Skeletal muscle satellite cell (primary cell): Measurements from ENCODE around the gene STAT3.
"Not testable (repeated sequence)": the region's sequence is repeated elsewhere in the genome, so short reads cannot be mapped to it uniquely, and the experiment has no call there.

ENCODE experiments used
- H3K27me3 ChIP-seq: 2 replicates; pipeline ENCODE4 v1.7.0; 2013; ENCODE audit warnings: low read length; ENCODE audit not compliant: control insufficient read depth, insufficient read depth
- H3K36me3 ChIP-seq: 2 replicates; pipeline ENCODE4 v1.7.0; 2013; ENCODE audit warnings: mild to moderate bottlenecking, control low read depth, low read length; ENCODE audit not compliant: insufficient read depth
- H3K4me1 ChIP-seq: 2 replicates; pipeline ENCODE4 v1.7.0; 2013; ENCODE audit warnings: low read length; ENCODE audit not compliant: control insufficient read depth, insufficient read depth
- H3K4me2 ChIP-seq: 2 replicates; pipeline ENCODE4 v1.7.0; 2013; ENCODE audit warnings: mild to moderate bottlenecking, low read length
- H3K4me3 ChIP-seq: 2 replicates; pipeline ENCODE4 v1.7.0; 2013; ENCODE audit warnings: low read length
- H3K9ac ChIP-seq: 2 replicates; pipeline ENCODE4 v1.7.0; 2013; ENCODE audit warnings: mild to moderate bottlenecking, low read depth, low read length, moderate library complexity
- H3K9me3 ChIP-seq: replicated peaks from 2 replicates; pipeline ENCODE4 v1.7.0; 2013; ENCODE audit warnings: mild to moderate bottlenecking, control low read depth, low read length

STAT3 gene

GRCh38 chr17:42309142-42309541 lies 79.1 kb downstream of the STAT3 start:
- H3K36me3 ChIP-seq = peaks cover 13% of the 10 kb centered on the region
- no peaks in the 10 kb centered on the region for H3K27me3 ChIP-seq
- no peaks in the 10 kb centered on the region for H3K9me3 ChIP-seq
- no peak overlapping the region for H3K4me2 ChIP-seq
- no peak overlapping the region for H3K9ac ChIP-seq
- peaks cover 15% of the 10 kb centered on the region for H3K4me1 ChIP-seq
- no peak overlapping the region for H3K4me3 ChIP-seq

- peaks cover 15% of the 10 kb centered on the region for H3K4me1 ChIP-seq
- H3K9ac ChIP-seq = no peak overlapping the region
- H3K27me3 ChIP-seq = no peaks in the 10 kb centered on the region
- no peak overlapping the region for H3K4me2 ChIP-seq
- no peaks in the 10 kb centered on the region for H3K9me3 ChIP-seq
- H3K4me3 ChIP-seq = no peak overlapping the region
- peaks cover 6% of the 10 kb centered on the region for H3K36me3 ChIP-seq
These were observed 79.8 kb downstream of the STAT3 start for GRCh38 chr17:42308446-42308845.

- H3K9me3 ChIP-seq = no peaks in the 10 kb centered on the region
- H3K36me3 ChIP-seq = peaks cover 4% of the 10 kb centered on the region
- H3K4me2 ChIP-seq = no peak overlapping the region
- no peak overlapping the region for H3K4me3 ChIP-seq
- no peak overlapping the region for H3K9ac ChIP-seq
- peaks cover 15% of the 10 kb centered on the region for H3K4me1 ChIP-seq
- no peaks in the 10 kb centered on the region for H3K27me3 ChIP-seq
These were observed 80.8 kb downstream of the STAT3 start for GRCh38 chr17:42307362-42307927.

GRCh38 chr17:42306385-42306667 lies 81.9 kb downstream of the STAT3 start:
- H3K4me3 ChIP-seq = no peak overlapping the region
- no peaks in the 10 kb centered on the region for H3K9me3 ChIP-seq
- peaks cover 4% of the 10 kb centered on the region for H3K36me3 ChIP-seq
- no peaks in the 10 kb centered on the region for H3K27me3 ChIP-seq
- no peak overlapping the region for H3K4me2 ChIP-seq
- peaks cover 4% of the 10 kb centered on the region for H3K4me1 ChIP-seq
- no peak overlapping the region for H3K9ac ChIP-seq

GRCh38 chr17:42305543-42306384 lies 82.5 kb downstream of the STAT3 start:
- no peak overlapping the region for H3K9ac ChIP-seq
- no peaks in the 10 kb centered on the region for H3K27me3 ChIP-seq
- H3K4me1 ChIP-seq = no peaks in the 10 kb centered on the region
- H3K4me3 ChIP-seq = no peak overlapping the region
- no peaks in the 10 kb centered on the region for H3K9me3 ChIP-seq
- no peak overlapping the region for H3K4me2 ChIP-seq
- peaks cover 4% of the 10 kb centered on the region for H3K36me3 ChIP-seq

GRCh38 chr17:42305031-42305330 lies 83.3 kb downstream of the STAT3 start:
- H3K9ac ChIP-seq, H3K4me1 ChIP-seq, H3K27me3 ChIP-seq, H3K4me2 ChIP-seq, H3K4me3 ChIP-seq, H3K36me3 ChIP-seq, H3K9me3 ChIP-seq: not testable (repeated sequence)

GRCh38 chr17:42304187-42305030 lies 83.8 kb downstream of the STAT3 start:
- H3K36me3 ChIP-seq = no peaks in the 10 kb centered on the region
- no peak overlapping the region for H3K4me3 ChIP-seq
- H3K9me3 ChIP-seq = no peaks in the 10 kb centered on the region
- H3K27me3 ChIP-seq = no peaks in the 10 kb centered on the region
- H3K9ac ChIP-seq = no peak overlapping the region
- H3K4me2 ChIP-seq = no peak overlapping the region
- no peaks in the 10 kb centered on the region for H3K4me1 ChIP-seq

- Histone ChIP-seq H3K4me3 (no peak overlapping the region), H3K27me3 (no peaks in the 10 kb centered on the region), H3K4me1 (no peaks in the 10 kb centered on the region), H3K36me3 (no peaks in the 10 kb centered on the region), H3K9ac (no peak overlapping the region), H3K9me3 (no peaks in the 10 kb centered on the region), H3K4me2 (no peak overlapping the region)
These were observed 84.5 kb downstream of the STAT3 start for GRCh38 chr17:42303694-42304093.

- no peak overlapping the region for H3K4me3 ChIP-seq
- H3K27me3 ChIP-seq = no peaks in the 10 kb centered on the region
- H3K4me1 ChIP-seq = no peaks in the 10 kb centered on the region
- H3K36me3 ChIP-seq = no peaks in the 10 kb centered on the region
- no peak overlapping the region for H3K9ac ChIP-seq
- H3K4me2 ChIP-seq = no peak overlapping the region
- no peaks in the 10 kb centered on the region for H3K9me3 ChIP-seq
These were observed 87.2 kb downstream of the STAT3 start for GRCh38 chr17:42301022-42301421.

- not testable (repeated sequence) for H3K9me3 ChIP-seq, H3K4me1 ChIP-seq, H3K36me3 ChIP-seq, H3K9ac ChIP-seq, H3K4me3 ChIP-seq, H3K4me2 ChIP-seq, H3K27me3 ChIP-seq
These were observed 88.3 kb downstream of the STAT3 start for GRCh38 chr17:42299913-42300312.

GRCh38 chr17:42299361-42299760 lies 88.9 kb downstream of the STAT3 start:
- not testable (repeated sequence) for H3K4me1 ChIP-seq, H3K9me3 ChIP-seq, H3K27me3 ChIP-seq, H3K9ac ChIP-seq, H3K4me2 ChIP-seq, H3K36me3 ChIP-seq, H3K4me3 ChIP-seq

GRCh38 chr17:42297775-42298174 lies 90.5 kb downstream of the STAT3 start:
- H3K4me3 ChIP-seq, H3K9ac ChIP-seq, H3K36me3 ChIP-seq, H3K4me2 ChIP-seq, H3K4me1 ChIP-seq, H3K27me3 ChIP-seq, H3K9me3 ChIP-seq: not testable (repeated sequence)
